HepG2 (cell line): ENCODE measurements around the gene CA6. TPM values are rescaled to one million over a fixed set of nuclear protein-coding genes. Genes with fewer than 3 reads are reported as not detected.

ENCODE experiments used
- ARID5B ChIP-seq: IDR thresholded peaks from 2 replicates; pipeline ENCODE4 v1.4.0; 2020; ENCODE audit warnings: mild to moderate bottlenecking, missing genetic modification reagents
- HES4 ChIP-seq: sonication (generic); formaldehyde crosslinking; IDR thresholded peaks from 2 replicates; pipeline ENCODE4 v1.9.0; 2021; ENCODE audit warnings: mild to moderate bottlenecking, missing genetic modification reagents, borderline replicate concordance
- HNF1A ChIP-seq, 2 experiments: sonication (generic) in 1 of 2; formaldehyde crosslinking in 1 of 2; IDR thresholded peaks; 2 replicates each; pipeline versions ENCODE4 v1.4.0 to v1.6.1; 2016 to 2020; ENCODE audit warnings: borderline replicate concordance in 1 of 2, low read depth in 1 of 2, mild to moderate bottlenecking in 1 of 2, missing genetic modification reagents in 1 of 2
- LCORL ChIP-seq, 2 experiments: fragments of 450-650 bp in 1 of 2; sonication (generic) in 1 of 2; formaldehyde crosslinking in 1 of 2; IDR thresholded peaks; 2 replicates each; pipeline versions ENCODE4 v1.5.0 to v1.6.1; 2017 to 2020; ENCODE audit warnings: antibody characterized with exemption in 1 of 2, missing genetic modification reagents in 1 of 2
- MXD1 ChIP-seq: sonication (generic); formaldehyde crosslinking; IDR thresholded peaks from 2 replicates; pipeline ENCODE4 v1.4.0; 2020; ENCODE audit warnings: mild to moderate bottlenecking, missing genetic modification reagents
- NFE2L2 ChIP-seq: fragments of 150-350 bp; IDR thresholded peaks from 2 replicates; pipeline ENCODE4 v1.6.1; 2014; ENCODE audit warnings: low read length
- NFKBIZ ChIP-seq: IDR thresholded peaks from 2 replicates; pipeline ENCODE4 v1.6.1; 2018; ENCODE audit warnings: missing genetic modification reagents, missing compliant biosample characterization
- NR2F6 ChIP-seq, 2 experiments: IDR thresholded peaks; 2 replicates each; pipeline ENCODE4 v1.6.1; 2016; ENCODE audit warnings: antibody characterized with exemption in 1 of 2, mild to moderate bottlenecking in 1 of 2
- PHF21A ChIP-seq: sonication (generic); formaldehyde crosslinking; IDR thresholded peaks from 2 replicates; pipeline ENCODE4 v1.5.0; 2020; ENCODE audit warnings: mild to moderate bottlenecking, missing genetic modification reagents
- TFAP4 ChIP-seq: sonication (generic); IDR thresholded peaks from 2 replicates; pipeline ENCODE4 v1.6.1; 2016; ENCODE audit warnings: low read depth, borderline replicate concordance
- ZNF263 ChIP-seq: sonication (generic); formaldehyde crosslinking; IDR thresholded peaks from 2 replicates; pipeline ENCODE4 v1.4.0; 2020; ENCODE audit warnings: missing genetic modification reagents
- ZNF609 ChIP-seq: sonication (generic); formaldehyde crosslinking; IDR thresholded peaks from 2 replicates; pipeline ENCODE4 v1.4.0; 2020; ENCODE audit warnings: mild to moderate bottlenecking, missing genetic modification reagents, borderline replicate concordance
- ZSCAN9 ChIP-seq: IDR thresholded peaks from 2 replicates; pipeline ENCODE4 v1.6.1; 2016; ENCODE audit warnings: borderline replicate concordance
- polyA plus RNA-seq, 8 experiments: library from polyadenylated mRNA; depleted of rRNA in 3 of 8; stranded (reverse) in 7 of 8; unstranded in 1 of 8; fragments of >200 nt; fragmentation: Illumina TruSeq in 4 of 8; extraction: Trizol in 4 of 8; gene quantifications; 2 replicates each; pipeline versions ENCODE4 v1.2.1 to v1.2.3, GENCODE V29; 2011 to 2016; ENCODE audit warnings: low read depth in 4 of 8, missing spikeins in 1 of 8, mixed read lengths in 1 of 8; ENCODE audit not compliant: insufficient read depth in 1 of 8
- total RNA-seq, 5 experiments: library from RNA; depleted of rRNA; stranded (reverse); fragments of >200 nt; fragmentation: Illumina TruSeq; extraction: Trizol; gene quantifications; 2 replicates each; pipeline ENCODE4 v1.2.3, GENCODE V29; 2016; ENCODE audit warnings: low read depth in 1 of 5

CA6 gene
- total and polyA plus RNA-seq, 2 of the 13 experiments (the other 11 are each of a cell fraction or from before 2014, with no cell fraction given), result not detected

- TF ChIP-seq TFAP4, result no peak
- 0 out of 2 replicates have a peak, but pooled peaks have one; percentile 70 for TF ChIP-seq ZSCAN9 (CRISPR knock-in tag)
- TF ChIP-seq ZNF263 (CRISPR knock-in tag), result peak; percentile 33; the same call in 1 of the 2 replicates
- TF ChIP-seq HNF1A (IDR thresholded peaks at IDR 0.05; ENCODE audit: low read depth), result no peak
- no peak for TF ChIP-seq HNF1A (CRISPR knock-in tag; IDR thresholded peaks at IDR 0.05; ENCODE audit: borderline replicate concordance)
- 0 out of 2 replicates have a peak, but pooled peaks have one; percentile 19 for TF ChIP-seq PHF21A
- TF ChIP-seq HES4 (CRISPR knock-in tag), result no peak
- peak; percentile 40; the same call in 1 of the 2 replicates for TF ChIP-seq NFKBIZ (CRISPR knock-in tag)
- no peak for TF ChIP-seq LCORL (IDR thresholded peaks at IDR 0.05)
- TF ChIP-seq LCORL (CRISPR knock-in tag; IDR thresholded peaks at IDR 0.05), result peak; percentile 77
- 0 out of 2 replicates have a peak, but pooled peaks have one; percentile 30 for TF ChIP-seq NR2F6 (IDR thresholded peaks at IDR 0.05)
- peak; percentile 46 for TF ChIP-seq NR2F6 (CRISPR knock-in tag; IDR thresholded peaks at IDR 0.05)
- TF ChIP-seq MXD1 (CRISPR knock-in tag), result peak; percentile 55; the same call in 1 of the 2 replicates
- no peak for TF ChIP-seq NFE2L2
- TF ChIP-seq ZNF609 (CRISPR knock-in tag), result peak; percentile 49; the same call in 1 of the 2 replicates
- TF ChIP-seq ARID5B (CRISPR knock-in tag), result peak; percentile 76
These were observed 32.2 kb upstream of the CA6 start (continued) for GRCh38 chr1:8913457-8913856.
